Measurements from ENCODE around the gene DEPDC4. TPM values are rescaled to one million over a fixed set of nuclear protein-coding genes. Genes with fewer than 3 reads are reported as not detected.
"Not testable (repeated sequence)": the region's sequence is repeated elsewhere in the genome, so short reads cannot be mapped to it uniquely, and the experiment has no call there.

Gene DEPDC4
- total RNA-seq, 1 experiment from 2014 or later = 1.9 TPM

DNA sequence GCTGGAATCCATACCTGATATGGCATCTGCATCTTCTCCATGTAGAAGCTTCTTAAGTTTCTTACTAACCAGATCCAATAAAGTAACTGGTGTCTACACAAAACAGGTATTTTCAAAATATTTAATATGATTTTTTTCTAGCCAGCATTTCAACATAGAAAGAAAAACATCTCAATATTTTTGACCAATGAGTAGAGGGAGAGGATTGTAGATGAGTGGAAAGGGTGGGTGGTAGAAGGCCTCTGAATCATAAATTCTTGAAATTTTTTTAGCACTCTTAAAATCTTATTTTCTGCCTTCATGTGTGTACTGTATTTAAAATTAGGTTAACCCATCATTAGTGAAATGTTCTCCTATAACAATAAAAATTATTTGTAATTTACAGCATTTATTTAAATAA lies 18.0 kb downstream of the DEPDC4 start:
- Histone ChIP-seq H3K27me3 (replicated peaks) (no peaks in the 10 kb centered on the region), H3K27ac (no peak overlapping the region), H3K4me1 (replicated peaks) (no peaks in the 10 kb centered on the region), H3K36me3 (no peaks in the 10 kb centered on the region), H3K4me3 (no peak overlapping the region), H3K9me3 (replicated peaks) (no peaks in the 10 kb centered on the region)
- no peak for DNase-seq (ENCODE audit: low read depth in 1 of 2, low spot score in 2 of 2)

DNA sequence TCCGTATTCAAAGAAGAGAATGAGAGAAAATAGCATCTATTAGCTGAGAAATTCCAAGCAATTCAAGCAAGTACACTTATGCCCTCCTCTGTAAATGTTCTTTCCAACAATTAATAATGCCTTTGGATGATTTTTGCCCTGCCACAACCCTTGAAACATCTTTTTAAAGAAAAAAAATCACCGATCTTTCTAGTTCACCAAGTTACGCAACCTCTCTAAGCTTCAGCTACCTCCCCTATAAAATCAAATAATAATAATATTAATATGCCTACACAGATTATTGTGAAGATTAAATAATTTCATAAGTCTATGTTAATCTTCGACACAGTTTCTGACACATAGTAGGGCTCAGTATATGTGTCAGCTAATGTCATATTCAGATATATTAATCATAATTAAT lies 19.1 kb downstream of the DEPDC4 start:
- no peaks in the 10 kb centered on the region for H3K9me3 ChIP-seq (replicated peaks)
- DNase-seq (ENCODE audit: low read depth in 1 of 2, low spot score in 2 of 2) = no peak

DNA sequence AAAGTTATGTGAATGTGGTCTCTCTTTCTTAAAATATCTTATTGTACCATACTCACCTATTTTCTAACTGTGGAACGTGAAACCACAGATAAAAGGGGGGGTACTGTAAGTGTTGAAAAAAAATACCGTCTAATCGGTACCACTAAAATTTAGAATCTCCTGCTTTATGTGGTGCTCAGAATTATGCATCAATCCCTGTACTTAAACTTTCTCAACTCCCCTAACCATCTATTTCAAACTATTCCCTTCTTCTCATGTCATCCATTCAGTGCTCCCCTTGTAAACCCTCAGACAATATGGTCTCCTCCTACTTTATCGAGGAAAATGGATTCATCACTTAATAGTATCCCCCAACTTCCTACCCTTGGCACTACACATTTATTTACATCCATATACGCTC lies 23.7 kb downstream of the DEPDC4 start:
- no peak overlapping the region for H3K27ac ChIP-seq
- H3K4me1 ChIP-seq (replicated peaks) = no peaks in the 10 kb centered on the region
- no peaks in the 10 kb centered on the region for H3K9me3 ChIP-seq (replicated peaks)
- no peak overlapping the region for H3K4me3 ChIP-seq
- no peak for DNase-seq (ENCODE audit: low read depth in 1 of 2, low spot score in 2 of 2)
- no peaks in the 10 kb centered on the region for H3K27me3 ChIP-seq (replicated peaks)
- no peaks in the 10 kb centered on the region for H3K36me3 ChIP-seq

More for the DNA sequence above, 19.1 kb downstream of the DEPDC4 start:
- Histone ChIP-seq H3K4me3 (no peak overlapping the region), H3K27ac (no peak overlapping the region), H3K36me3 (no peaks in the 10 kb centered on the region), H3K4me1 (replicated peaks) (no peaks in the 10 kb centered on the region), H3K27me3 (replicated peaks) (no peaks in the 10 kb centered on the region)

DNA sequence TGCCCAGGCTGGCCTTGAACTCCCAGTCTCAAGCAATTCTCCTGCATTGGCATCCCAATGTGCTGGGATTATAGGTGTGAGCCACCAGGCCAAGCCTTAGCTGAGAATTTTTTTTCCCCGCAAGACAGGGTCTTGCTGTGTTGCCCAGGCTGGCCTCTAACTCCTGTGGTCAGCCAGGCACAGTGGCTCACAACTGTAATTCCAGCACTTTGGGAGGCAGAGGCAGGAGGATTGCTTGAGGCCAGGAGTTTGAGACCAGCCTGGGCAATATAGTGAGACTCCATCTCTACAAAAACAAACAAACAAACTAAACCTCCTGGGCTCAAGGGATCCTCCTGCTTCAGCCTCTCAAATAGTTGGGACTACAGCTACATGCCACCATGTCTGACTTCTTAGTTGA lies 27.3 kb downstream of the DEPDC4 start:
- H3K4me1 ChIP-seq (replicated peaks) = no peaks in the 10 kb centered on the region
- H3K9me3 ChIP-seq (replicated peaks) = no peaks in the 10 kb centered on the region
- no peaks in the 10 kb centered on the region for H3K36me3 ChIP-seq
- no peaks in the 10 kb centered on the region for H3K27me3 ChIP-seq (replicated peaks)
- H3K27ac ChIP-seq = no peak overlapping the region
- no peak overlapping the region for H3K4me3 ChIP-seq
- no peak for DNase-seq (ENCODE audit: low read depth in 1 of 2, low spot score in 2 of 2)

DNA sequence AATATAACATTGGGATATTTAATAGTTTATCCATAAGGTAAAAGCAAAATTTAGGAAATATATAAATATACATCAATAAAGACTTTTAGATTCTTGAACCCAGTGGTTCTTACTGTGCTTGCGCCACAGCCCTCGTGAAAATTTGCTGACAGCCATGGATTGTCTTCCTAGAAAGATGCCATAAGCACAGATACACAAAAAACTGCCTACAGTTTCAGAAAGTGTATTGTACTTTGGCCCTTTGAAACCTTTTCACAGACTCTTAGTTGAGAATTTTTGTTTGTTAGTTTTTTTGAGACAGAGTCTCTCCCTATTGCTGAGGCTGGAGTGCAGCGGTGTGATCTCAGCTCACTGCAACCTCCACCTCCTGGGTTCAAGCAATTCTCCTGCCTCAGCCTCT lies 28.1 kb downstream of the DEPDC4 start:
- Histone ChIP-seq H3K27ac (no peak overlapping the region), H3K4me3 (no peak overlapping the region), H3K27me3 (replicated peaks) (no peaks in the 10 kb centered on the region), H3K36me3 (no peaks in the 10 kb centered on the region), H3K4me1 (replicated peaks) (peaks cover 5% of the 10 kb centered on the region; the same call in 1 of the 2 replicates), H3K9me3 (replicated peaks) (no peaks in the 10 kb centered on the region)
- DNase-seq (ENCODE audit: low read depth in 1 of 2, low spot score in 2 of 2) = no peak

DNA sequence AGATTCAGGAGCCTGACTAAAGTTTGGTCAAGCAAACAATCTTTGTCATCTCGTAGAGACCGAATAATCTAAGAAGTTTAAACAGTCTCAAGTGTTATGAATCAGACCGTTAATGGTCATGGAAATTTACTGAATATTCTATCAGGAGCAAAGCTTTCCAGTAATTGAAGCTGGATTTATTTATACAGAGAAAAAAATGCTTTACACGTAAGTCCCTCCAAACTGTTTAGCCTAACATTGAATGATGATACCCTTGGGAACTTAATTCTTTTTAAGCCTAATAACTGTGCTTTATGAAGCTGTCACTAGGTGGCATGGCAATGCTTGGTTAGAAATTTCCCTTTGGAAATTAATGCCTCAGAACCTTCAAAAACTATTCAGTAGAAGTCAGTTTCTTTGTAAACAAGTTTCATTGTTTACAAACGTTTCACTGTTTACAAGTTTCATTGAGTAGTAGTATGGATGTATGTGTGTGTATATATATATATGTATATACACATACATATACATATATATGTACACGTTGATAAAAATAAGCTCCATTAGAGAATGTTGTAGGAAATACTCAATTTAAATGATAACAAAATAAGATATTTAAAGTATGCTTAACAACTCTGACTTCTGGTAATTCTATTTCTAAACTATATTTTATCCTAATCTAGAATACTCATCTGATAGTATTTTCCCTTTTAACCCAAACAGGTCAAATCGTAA lies 32.1 kb downstream of the DEPDC4 start:
- no peaks in the 10 kb centered on the region for H3K9me3 ChIP-seq (replicated peaks)
- DNase-seq (ENCODE audit: low read depth in 1 of 2, low spot score in 2 of 2) = peak in 1 of 2 experiments; percentile 16
- H3K27ac ChIP-seq = no peak overlapping the region
- no peak overlapping the region for H3K4me3 ChIP-seq
- H3K4me1 ChIP-seq (replicated peaks) = peaks cover 5% of the 10 kb centered on the region; the same call in 1 of the 2 replicates
- H3K36me3 ChIP-seq = no peaks in the 10 kb centered on the region
- H3K27me3 ChIP-seq (replicated peaks) = no peaks in the 10 kb centered on the region

DNA sequence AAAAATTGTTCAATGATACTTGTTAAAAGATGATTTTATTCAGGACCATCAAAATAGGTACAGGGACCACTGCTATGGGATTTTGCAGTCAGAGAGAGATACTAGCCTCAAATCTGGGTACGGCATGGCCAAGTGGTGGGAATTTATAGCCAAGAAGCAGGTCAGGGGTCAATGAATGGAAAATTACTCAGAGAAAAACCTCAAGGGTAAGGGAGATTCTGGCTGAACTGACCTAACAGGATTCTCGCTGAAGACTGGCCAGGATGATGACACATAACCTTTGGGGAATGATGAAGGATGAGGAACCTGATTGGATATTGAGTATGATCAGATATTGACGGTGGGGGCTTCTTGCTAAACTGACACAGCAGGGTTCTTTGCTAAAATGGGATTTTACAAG lies 32.7 kb downstream of the DEPDC4 start:
- H3K4me1 ChIP-seq (replicated peaks) = peaks cover 5% of the 10 kb centered on the region; the same call in 1 of the 2 replicates
- H3K36me3 ChIP-seq = no peaks in the 10 kb centered on the region
- H3K27me3 ChIP-seq (replicated peaks) = no peaks in the 10 kb centered on the region
- H3K27ac ChIP-seq = no peak overlapping the region
- H3K9me3 ChIP-seq (replicated peaks) = no peaks in the 10 kb centered on the region
- no peak overlapping the region for H3K4me3 ChIP-seq
- no peak for DNase-seq (ENCODE audit: low read depth in 1 of 2, low spot score in 2 of 2)

DNA sequence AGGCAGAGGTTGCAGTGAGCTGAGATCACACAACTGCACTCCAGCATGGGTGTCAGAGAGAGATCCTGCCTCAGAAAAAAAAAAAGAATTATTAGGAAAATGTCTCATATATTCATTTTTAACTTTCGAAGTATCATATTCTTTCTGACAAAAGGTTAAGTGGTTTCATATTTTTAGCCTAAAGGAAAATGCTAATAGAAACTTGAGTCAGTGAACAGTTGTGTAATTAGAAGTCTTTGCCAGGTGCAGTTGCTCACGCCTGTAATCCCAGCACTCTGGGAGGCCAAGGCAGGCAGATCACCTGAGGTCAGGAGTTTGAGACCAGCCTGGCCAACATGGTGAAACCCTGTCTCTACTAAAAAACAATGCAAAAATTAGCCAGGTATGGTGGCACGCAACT lies 35.0 kb downstream of the DEPDC4 start:
- DNase-seq (ENCODE audit: low read depth in 1 of 2, low spot score in 2 of 2); H3K27me3 ChIP-seq (replicated peaks); H3K4me3 ChIP-seq; H3K4me1 ChIP-seq (replicated peaks); H3K9me3 ChIP-seq (replicated peaks); H3K27ac ChIP-seq; H3K36me3 ChIP-seq: not testable (repeated sequence)

DNA sequence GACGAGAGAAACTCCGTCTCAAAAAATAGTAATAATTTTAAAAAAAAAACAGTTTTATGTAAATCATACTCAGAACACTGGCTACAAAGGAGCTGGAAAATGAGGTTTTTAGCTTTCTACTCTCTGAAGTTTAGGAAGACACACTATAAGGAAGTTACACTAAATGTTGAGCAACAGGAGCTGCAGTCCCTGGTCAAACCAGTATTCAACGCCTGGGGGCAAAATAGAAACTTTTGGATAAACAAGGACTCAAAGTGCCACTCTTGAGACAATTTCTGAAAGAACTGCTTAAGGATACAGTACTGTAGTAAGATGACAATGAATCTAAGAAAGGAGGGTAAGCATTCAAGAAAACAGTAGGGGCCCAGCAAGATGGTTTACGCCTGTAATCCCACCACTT lies 37.0 kb downstream of the DEPDC4 start:
- H3K36me3 ChIP-seq = peaks cover 7% of the 10 kb centered on the region; the same call in 1 of the 2 replicates
- no peak for DNase-seq (ENCODE audit: low read depth in 1 of 2, low spot score in 2 of 2)
- no peak overlapping the region for H3K4me3 ChIP-seq
- no peak overlapping the region for H3K27ac ChIP-seq
- H3K27me3 ChIP-seq (replicated peaks) = no peaks in the 10 kb centered on the region
- no peaks in the 10 kb centered on the region for H3K9me3 ChIP-seq (replicated peaks)
- peaks cover 5% of the 10 kb centered on the region; the same call in 1 of the 2 replicates for H3K4me1 ChIP-seq (replicated peaks)

DNA sequence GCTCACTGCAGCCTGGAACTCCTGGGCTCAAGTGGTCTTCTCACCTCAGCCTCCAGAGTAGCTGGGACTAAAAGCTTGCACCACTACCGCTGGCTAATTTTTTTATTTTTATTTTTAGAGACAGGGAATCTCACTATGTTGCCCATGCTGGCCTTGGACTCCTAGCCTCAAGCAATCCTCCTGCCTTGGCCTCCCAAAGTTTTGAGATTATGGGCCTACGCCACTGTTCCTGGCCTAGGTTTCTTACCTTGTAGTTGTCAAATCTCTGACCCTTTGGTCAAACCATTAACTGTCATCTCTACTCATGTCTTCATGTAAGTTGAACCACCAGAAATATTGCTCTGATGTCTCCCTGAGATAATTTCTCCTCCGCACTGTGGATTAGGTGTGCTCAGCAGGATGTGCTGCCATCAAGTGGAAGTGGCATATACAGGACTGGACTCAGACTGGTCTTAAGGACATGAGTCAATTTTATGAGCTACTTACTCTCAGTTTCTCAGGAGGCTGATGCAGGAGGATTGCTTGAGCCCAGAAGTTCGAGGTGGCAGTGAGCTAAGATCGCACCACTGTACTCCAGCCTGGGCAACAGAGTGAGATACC lies 37.7 kb downstream of the DEPDC4 start:
- DNase-seq (ENCODE audit: low read depth in 1 of 2, low spot score in 2 of 2) = no peak
- peaks cover under 1% of the 10 kb centered on the region; the same call in 1 of the 2 replicates for H3K4me1 ChIP-seq (replicated peaks)

DNA sequence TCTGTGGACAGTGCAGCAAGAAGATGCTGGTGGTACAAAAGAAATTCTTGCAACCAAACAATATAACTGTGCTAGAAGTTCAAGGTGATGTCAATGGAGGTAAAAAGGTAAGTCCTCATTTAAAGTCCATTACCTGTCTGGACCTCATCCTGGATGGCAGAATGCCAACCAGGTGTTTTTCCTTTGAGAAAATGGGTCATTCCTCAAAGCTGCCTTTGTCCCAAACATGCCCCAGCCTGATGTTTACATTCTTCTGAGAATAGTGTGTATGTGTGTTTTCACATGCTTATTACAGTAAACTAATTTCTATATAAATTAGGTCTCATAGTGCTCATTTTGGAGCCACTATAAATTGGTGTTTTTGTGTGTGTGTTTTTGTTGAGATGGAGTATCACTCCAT lies 41.4 kb downstream of the DEPDC4 start:
- Histone ChIP-seq H3K4me1 (replicated peaks) (no peaks in the 10 kb centered on the region), H3K4me3 (no peak overlapping the region), H3K9me3 (replicated peaks) (no peaks in the 10 kb centered on the region), H3K36me3 (peaks cover 20% of the 10 kb centered on the region), H3K27ac (no peak overlapping the region), H3K27me3 (replicated peaks) (no peaks in the 10 kb centered on the region)
- no peak for DNase-seq (ENCODE audit: low read depth in 1 of 2, low spot score in 2 of 2)

More for the DNA sequence above, 37.7 kb downstream of the DEPDC4 start:
- no peak overlapping the region for H3K4me3 ChIP-seq
- no peak overlapping the region for H3K27ac ChIP-seq
- no peaks in the 10 kb centered on the region for H3K27me3 ChIP-seq (replicated peaks)
- H3K36me3 ChIP-seq = peaks cover 8% of the 10 kb centered on the region; the same call in 1 of the 2 replicates
- H3K9me3 ChIP-seq (replicated peaks) = no peaks in the 10 kb centered on the region

DNA sequence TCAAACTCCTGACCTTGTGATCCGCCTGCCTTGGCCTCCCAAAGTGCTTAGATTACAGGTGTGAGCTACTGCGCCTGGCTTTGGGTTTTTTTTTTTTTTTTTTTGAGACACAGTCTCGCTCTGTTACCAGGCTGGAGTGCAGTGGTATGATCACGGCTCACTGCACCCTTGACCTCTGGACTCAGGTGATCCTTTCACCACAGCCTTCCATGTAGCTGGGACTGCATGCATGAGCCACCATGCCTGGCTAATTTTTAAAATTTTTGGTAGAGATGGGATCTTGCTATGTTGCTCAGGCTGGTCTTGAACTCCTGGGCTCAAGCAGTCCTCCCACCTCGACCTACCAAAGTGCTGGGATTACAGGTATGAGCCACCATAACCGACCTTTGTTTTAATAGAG lies 44.7 kb downstream of the DEPDC4 start:
- H3K27ac ChIP-seq; H3K4me3 ChIP-seq; H3K4me1 ChIP-seq (replicated peaks); H3K9me3 ChIP-seq (replicated peaks); DNase-seq (ENCODE audit: low read depth in 1 of 2, low spot score in 2 of 2); H3K27me3 ChIP-seq (replicated peaks): not testable (repeated sequence)
- H3K36me3 ChIP-seq = peaks cover 26% of the 10 kb centered on the region

DNA sequence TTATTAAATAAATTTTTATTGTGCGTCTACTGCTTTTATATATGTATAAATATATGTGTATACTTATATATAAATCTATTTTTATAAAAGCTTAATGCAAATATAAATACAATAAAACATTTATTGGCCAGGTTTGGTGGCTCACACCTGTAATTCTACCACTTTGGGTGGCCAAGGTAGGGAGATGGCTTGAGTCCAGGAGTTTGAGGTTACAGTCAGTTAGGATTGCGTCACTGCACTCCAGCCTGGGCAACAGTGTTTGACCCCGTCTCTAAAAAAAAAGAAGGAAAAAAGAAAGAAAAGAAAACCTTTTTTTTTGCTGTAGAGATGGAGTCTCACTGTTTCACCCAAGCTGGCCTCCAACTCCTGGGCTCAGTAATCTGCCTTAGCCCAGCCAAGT lies 45.4 kb downstream of the DEPDC4 start:
- DNase-seq (ENCODE audit: low read depth in 1 of 2, low spot score in 2 of 2) = no peak
- no peaks in the 10 kb centered on the region for H3K27me3 ChIP-seq (replicated peaks)
- H3K9me3 ChIP-seq (replicated peaks) = no peaks in the 10 kb centered on the region
- H3K4me3 ChIP-seq = no peak overlapping the region
- H3K36me3 ChIP-seq = peaks cover 26% of the 10 kb centered on the region
- H3K27ac ChIP-seq = no peak overlapping the region
- no peaks in the 10 kb centered on the region for H3K4me1 ChIP-seq (replicated peaks)

DNA sequence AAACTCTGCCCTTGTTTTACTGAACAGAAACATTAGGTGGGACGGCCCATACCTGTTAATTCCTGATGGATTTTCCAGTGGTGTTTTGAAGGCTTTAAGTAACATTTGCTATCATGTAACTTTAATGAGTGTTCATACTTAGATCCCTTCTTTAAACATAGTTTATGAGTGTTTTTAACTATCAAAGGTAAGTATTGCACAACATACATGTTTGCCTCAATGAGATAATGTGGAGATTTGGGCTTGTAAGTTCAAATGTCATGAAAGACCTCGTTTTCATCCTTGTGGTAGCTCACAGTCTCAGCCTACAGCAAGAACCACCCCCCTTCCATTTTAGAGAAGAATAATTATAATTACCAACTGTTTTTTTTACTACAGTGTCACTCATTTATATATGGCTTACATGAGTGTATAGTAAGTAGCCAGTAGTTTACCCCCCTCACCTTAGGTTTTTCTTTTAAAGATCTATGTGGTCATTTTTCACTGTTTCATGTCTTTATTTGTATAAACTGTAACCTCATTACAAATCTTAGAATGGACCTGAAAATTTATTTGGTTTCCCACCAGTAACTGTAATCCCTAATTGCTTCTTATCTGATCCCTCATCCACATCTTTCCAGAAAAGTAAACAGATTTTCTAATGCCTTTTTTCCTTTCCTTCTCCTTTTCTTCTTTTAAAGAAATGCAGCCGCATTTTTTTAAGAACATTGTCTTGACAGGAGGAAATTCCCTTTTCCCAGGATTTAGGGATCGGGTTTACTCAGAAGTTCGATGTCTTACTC lies 47.4 kb downstream of the DEPDC4 start:
- no peak for DNase-seq (ENCODE audit: low read depth in 1 of 2, low spot score in 2 of 2)
- H3K27me3 ChIP-seq (replicated peaks) = no peaks in the 10 kb centered on the region
- H3K27ac ChIP-seq = no peak overlapping the region
- H3K4me3 ChIP-seq = no peak overlapping the region
- no peaks in the 10 kb centered on the region for H3K4me1 ChIP-seq (replicated peaks)
- H3K9me3 ChIP-seq (replicated peaks) = no peaks in the 10 kb centered on the region
- H3K36me3 ChIP-seq = peaks cover 27% of the 10 kb centered on the region

Measured in SJSA1 (cell line).